ENCODE measurements around the gene SLC7A5.
"Not testable (repeated sequence)": the region's sequence is repeated elsewhere in the genome, so short reads cannot be mapped to it uniquely, and the experiment has no call there.

The SLC7A5 gene

GRCh38 chr16:87887931-87888330, 18.6 kb upstream of the SLC7A5 start:
- not testable (repeated sequence) for DNase-seq

- DNase-seq = not testable (repeated sequence)
Observed at GRCh38 chr16:87885371-87885967, 16.2 kb upstream of the SLC7A5 start.

GRCh38 chr16:87882436-87883019, 13.2 kb upstream of the SLC7A5 start:
- DNase-seq = no peak

- DNase-seq = no peak
Observed at GRCh38 chr16:87881324-87882200, 12.3 kb upstream of the SLC7A5 start.

- no peak for DNase-seq
Observed at GRCh38 chr16:87880117-87880696, 10.9 kb upstream of the SLC7A5 start.

GRCh38 chr16:87879411-87880013, 10.2 kb upstream of the SLC7A5 start:
- DNase-seq = not testable (repeated sequence)

GRCh38 chr16:87878704-87879103, 9.4 kb upstream of the SLC7A5 start:
- DNase-seq = no peak

GRCh38 chr16:87877942-87878507, 8.7 kb upstream of the SLC7A5 start:
- no peak for DNase-seq

GRCh38 chr16:87874639-87875427, 5.5 kb upstream of the SLC7A5 start:
- DNase-seq = no peak

GRCh38 chr16:87870418-87871291, 1.3 kb upstream of the SLC7A5 start:
- not testable (repeated sequence) for DNase-seq

GRCh38 chr16:87869879-87870417, 641 bp upstream of the SLC7A5 start:
- DNase-seq = not testable (repeated sequence)

GRCh38 chr16:87868254-87869029, 865 bp downstream of the SLC7A5 start:
- DNase-seq = not testable (repeated sequence)

GRCh38 chr16:87865902-87866555, 3.3 kb downstream of the SLC7A5 start:
- not testable (repeated sequence) for DNase-seq

- no peak for DNase-seq
Observed at GRCh38 chr16:87864331-87864989, 4.8 kb downstream of the SLC7A5 start.

GRCh38 chr16:87863327-87863635, 6.0 kb downstream of the SLC7A5 start:
- DNase-seq = not testable (repeated sequence)

GRCh38 chr16:87862597-87863326, 6.5 kb downstream of the SLC7A5 start:
- not testable (repeated sequence) for DNase-seq

- not testable (repeated sequence) for DNase-seq
Observed at GRCh38 chr16:87861300-87862099, 7.8 kb downstream of the SLC7A5 start.

Measured in NCI-H1436 (cell line).